GM11168 (cell line): Measurements from ENCODE around the gene ANKRD29.

Experiments used
- in situ Hi-C: fragments of 300-500 bp; cut with MboI; formaldehyde crosslinking; loops from one replicate; pipeline ENCODE4 v1.12.0; 2022; ENCODE audit warnings: low sequenced_read_pairs; ENCODE audit not compliant: unreplicated experiment

ANKRD29 gene

GRCh38 chr18:23662309-23663263 is at the start of gene ANKRD29:
Gene ANKRD29 (minus strand): TSS chr18:23662911. CDS start chr18:23662730, 181 bp downstream.
- in situ Hi-C loops = no loop called here

GRCh38 chr18:23712445-23712844 is 49.7 kb upstream of the ANKRD29 start:
- in situ Hi-C loops = no loop called here

GRCh38 chr18:23711426-23711825 is 48.7 kb upstream of the ANKRD29 start:
- in situ Hi-C loops = no loop called here

GRCh38 chr18:23710946-23711345 is 48.2 kb upstream of the ANKRD29 start:
- in situ Hi-C loops = no loop called here

- in situ Hi-C loops = no loop called here
Observed at GRCh38 chr18:23710068-23710527, 47.4 kb upstream of the ANKRD29 start.

- in situ Hi-C loops = no loop called here
Observed at GRCh38 chr18:23706971-23707640, 44.4 kb upstream of the ANKRD29 start.

GRCh38 chr18:23704806-23705205 is 42.1 kb upstream of the ANKRD29 start:
- in situ Hi-C loops = no loop called here

GRCh38 chr18:23703987-23704384 is 41.3 kb upstream of the ANKRD29 start:
- in situ Hi-C loops = no loop called here

GRCh38 chr18:23703057-23703986 is 40.6 kb upstream of the ANKRD29 start:
- in situ Hi-C loops = no loop called here

- in situ Hi-C loops = no loop called here
Observed at GRCh38 chr18:23702606-23703005, 39.9 kb upstream of the ANKRD29 start.

- in situ Hi-C loops = no loop called here
Observed at GRCh38 chr18:23701544-23702064, 38.9 kb upstream of the ANKRD29 start.

- in situ Hi-C loops = no loop called here
Observed at GRCh38 chr18:23701017-23701416, 38.3 kb upstream of the ANKRD29 start.

GRCh38 chr18:23694637-23695430 is 32.1 kb upstream of the ANKRD29 start:
- in situ Hi-C loops = no loop called here

- in situ Hi-C loops = no loop called here
Observed at GRCh38 chr18:23693846-23694245, 31.1 kb upstream of the ANKRD29 start.

GRCh38 chr18:23690505-23691068 is 27.9 kb upstream of the ANKRD29 start:
- in situ Hi-C loops = no loop called here

GRCh38 chr18:23689616-23690504 is 27.1 kb upstream of the ANKRD29 start:
- in situ Hi-C loops = no loop called here

- in situ Hi-C loops = no loop called here
Observed at GRCh38 chr18:23689031-23689615, 26.4 kb upstream of the ANKRD29 start, which contains the start of gene LAMA3. Gene LAMA3 (plus strand): TSS chr18:23689453. CDS start chr18:23689684, 231 bp downstream.
